Stimulated activated CD4-positive, alpha-beta T cell treated with anti-CD3 and anti-CD28 coated beads, Interleukin-2, amount 100 ng/mL, for 4 hours (primary cell): ENCODE measurements around the gene ERC2.
"Not testable (repeated sequence)": the region's sequence is repeated elsewhere in the genome, so short reads cannot be mapped to it uniquely, and the experiment has no call there.

Source experiments
- DNase-seq: peaks from one replicate; pipeline ENCODE4 v3.0.0-alpha.2; 2020; ENCODE audit warnings: low read depth

The ERC2 gene

DNA sequence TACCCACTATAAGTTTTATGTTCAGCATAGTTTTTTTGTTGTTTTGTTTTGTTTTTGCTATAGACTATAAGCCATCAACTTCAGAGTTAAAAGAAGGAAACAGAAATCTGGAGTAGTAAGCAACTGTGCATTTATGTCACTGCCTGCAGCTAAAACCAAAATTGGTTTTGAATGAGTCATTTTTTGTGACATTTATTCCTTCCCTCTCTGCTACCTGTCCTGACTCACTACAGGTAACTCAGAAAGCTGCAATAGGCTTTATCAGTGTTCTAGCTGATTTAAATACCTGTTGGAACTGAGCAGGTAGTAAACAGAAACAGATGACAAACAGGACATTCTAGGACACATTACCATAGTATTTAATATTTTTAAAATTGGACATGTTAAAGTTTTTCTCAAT lies 587.9 kb downstream of the ERC2 start:
- DNase-seq, result no peak

DNA sequence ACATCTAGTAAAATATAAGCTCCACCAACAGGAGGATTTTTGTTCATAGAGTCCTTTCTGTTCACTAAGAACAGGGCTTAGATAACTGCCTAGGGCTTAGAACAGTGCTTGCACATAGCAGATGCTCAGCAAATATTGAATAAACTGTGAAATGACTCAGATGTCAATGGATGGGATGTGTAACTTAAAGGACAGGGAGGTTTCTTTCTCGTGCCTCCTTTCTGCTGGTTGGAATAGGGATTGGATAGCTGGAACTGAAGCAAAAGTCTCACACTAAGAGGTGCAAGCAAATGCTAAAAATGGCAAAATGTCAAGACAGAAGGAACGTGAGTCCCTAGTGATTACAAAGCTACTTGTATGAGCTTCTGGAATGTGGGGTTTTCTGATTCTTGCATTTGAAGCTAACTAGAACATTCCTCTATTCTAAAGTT lies 588.4 kb downstream of the ERC2 start:
- no peak for DNase-seq

GRCh38 chr3:55877703-55878102 lies 590.6 kb downstream of the ERC2 start:
- DNase-seq, result no peak

DNA sequence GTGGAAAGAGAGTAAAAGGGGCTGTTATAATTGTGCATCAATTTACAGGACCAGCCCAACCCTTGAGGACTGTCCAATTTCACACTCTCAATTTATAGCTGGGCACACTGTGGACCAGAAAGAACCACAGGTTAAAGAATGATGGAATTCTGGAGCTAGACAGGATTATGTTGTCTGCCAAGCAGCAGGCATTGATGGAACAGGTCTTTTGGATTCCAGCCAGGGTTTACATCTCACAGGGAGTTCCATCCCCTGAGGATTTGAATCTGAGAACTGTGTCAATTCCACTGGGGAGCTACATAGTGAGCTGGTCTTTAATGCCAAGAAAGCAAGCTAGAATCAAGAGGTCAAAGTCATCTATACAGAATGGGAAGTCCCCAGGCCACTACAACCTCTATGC lies 591.7 kb downstream of the ERC2 start:
- DNase-seq, result no peak

GRCh38 chr3:55875113-55875512 lies 593.2 kb downstream of the ERC2 start:
- no peak for DNase-seq

GRCh38 chr3:55873523-55874254 lies 594.6 kb downstream of the ERC2 start:
- no peak for DNase-seq

- no peak for DNase-seq
Measured at GRCh38 chr3:55870594-55870993, 597.7 kb downstream of the ERC2 start.

DNA sequence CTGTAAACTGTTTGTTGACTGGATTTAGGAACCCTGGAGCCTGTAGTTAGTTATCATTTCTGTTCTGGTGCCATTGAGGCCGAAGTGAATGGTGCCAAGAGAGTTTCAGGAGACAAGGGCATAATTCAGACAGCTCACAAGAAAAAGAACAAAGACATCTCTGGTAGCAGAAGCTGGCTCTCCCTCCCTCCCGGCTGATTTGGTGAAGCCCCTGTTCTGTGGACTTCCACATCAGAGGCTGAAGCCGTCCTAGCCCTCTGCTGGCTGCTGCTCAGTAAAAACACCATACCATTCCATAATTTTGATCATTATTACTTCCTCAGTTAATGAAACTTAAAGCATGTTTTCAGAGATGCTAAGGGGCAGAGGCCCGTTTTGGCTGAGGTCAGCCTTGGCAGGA lies 599.9 kb downstream of the ERC2 start:
- no peak for DNase-seq

GRCh38 chr3:55863028-55863427 lies 605.2 kb downstream of the ERC2 start:
- no peak for DNase-seq

GRCh38 chr3:55860049-55860721 lies 608.1 kb downstream of the ERC2 start:
- no peak for DNase-seq

DNA sequence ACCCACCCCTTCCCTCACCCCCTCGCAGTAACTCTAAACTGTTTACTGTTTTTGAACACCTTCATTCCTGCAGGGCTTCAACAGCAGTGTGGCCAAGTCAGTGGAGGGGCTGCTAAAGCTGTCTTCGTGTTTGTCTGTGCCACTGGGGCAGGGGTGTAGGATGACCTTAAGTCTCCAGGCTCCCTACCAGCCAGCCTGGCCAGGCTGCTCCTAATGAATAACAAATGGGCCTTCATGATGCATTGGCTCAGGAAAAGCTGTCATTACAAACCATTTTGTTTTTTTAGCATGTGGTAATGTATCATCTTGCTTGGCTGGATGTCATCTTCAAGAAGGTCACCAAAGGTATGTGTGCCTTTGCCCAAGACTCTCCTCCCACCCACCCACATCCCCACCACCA lies 609.0 kb downstream of the ERC2 start:
- DNase-seq, result no peak

DNA sequence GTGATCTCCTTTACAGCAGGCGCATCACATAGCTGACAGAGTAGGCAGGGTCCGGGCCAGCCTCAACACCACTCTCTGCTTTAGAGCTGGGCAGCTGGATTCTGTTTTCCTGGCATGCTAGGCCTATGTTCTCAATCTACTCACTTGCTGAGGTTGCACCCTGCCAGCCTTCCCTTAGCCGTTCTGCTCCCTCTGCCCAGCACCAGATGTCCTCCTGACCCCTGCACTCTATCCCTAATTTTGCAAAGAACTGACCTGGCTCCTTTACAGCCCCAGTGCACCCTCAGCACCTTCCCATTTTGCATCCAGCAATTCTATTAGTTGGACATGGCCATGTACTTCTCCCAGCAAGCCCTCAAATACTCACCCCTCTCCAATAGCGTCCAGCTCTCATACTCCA lies 609.5 kb downstream of the ERC2 start:
- DNase-seq, result no peak

DNA sequence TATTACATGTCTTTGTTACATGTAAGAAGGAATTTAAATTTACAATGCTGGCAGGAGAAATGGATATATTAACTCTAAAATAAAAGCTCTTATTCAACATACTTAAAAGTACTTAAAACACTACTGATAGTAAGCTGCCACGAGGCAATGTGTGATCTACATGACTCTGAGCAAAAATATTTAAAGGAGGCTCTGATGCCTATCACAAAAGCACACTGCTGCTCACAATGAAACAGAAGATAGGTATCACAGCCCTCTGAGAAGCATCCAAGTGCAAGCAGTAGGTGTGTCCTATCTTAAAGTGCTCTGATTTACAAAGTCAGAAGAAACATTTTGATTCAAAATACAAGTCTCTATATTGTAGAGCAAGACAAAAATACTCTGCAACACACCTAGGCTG lies 610.0 kb downstream of the ERC2 start:
- no peak for DNase-seq

DNA sequence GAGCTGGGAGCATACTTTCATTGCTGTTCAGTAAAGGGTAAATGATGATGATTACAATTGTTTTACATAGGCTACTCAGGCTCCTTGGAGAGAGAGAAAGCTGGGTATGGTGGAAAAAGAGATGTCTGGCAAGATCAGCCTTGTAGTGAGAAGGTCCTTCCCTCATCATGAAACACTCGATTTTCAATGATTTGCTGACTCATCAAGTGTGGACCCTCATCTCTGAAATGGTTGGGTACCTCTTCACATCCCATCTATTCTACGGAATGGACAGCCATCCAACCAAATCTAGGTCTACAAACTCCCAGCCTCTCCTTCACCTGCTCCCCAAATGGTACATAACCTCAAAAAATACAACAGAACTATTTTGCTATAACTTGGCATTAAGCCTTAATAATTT lies 610.6 kb downstream of the ERC2 start:
- DNase-seq, result no peak

DNA sequence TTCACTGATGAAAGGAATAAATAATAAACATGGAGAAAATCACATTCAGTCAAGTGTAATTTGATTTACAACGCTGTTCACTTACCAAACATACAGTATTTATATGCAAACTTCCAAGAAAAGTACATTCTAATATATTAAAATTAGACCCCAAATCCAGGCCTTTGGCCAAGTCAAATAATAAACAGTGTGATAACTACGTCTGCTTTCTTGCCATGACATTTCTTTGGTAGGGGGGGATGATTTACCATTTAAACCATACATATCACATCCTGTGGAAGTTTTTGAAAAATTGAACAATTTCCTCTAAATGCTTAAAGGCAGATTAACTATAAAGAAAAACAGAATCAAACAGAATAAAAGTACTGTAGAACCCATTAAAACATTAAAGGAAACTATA lies 613.0 kb downstream of the ERC2 start:
- no peak for DNase-seq

GRCh38 chr3:55854494-55854893 lies 613.8 kb downstream of the ERC2 start:
- DNase-seq, result no peak

DNA sequence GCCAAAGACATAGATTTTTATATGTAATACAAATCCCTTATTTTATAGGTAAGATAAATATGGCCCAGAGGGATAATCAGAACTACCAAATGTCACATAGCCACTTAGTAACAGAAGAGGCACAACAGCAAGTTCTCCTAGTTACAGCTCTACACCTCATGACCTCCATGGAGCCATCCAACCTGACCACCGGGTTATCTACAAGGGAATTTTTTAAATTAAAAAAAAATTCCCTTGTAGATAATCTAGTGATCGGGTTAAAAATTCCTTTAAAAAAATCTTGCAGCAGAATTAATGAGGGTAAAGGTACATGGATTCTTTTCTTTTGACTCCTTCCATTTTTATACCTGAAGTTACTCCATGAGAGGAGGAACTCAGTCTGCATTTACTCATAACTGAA lies 615.9 kb downstream of the ERC2 start:
- DNase-seq, result no peak

GRCh38 chr3:55842204-55842603 lies 626.1 kb downstream of the ERC2 start:
- DNase-seq, result no peak

DNA sequence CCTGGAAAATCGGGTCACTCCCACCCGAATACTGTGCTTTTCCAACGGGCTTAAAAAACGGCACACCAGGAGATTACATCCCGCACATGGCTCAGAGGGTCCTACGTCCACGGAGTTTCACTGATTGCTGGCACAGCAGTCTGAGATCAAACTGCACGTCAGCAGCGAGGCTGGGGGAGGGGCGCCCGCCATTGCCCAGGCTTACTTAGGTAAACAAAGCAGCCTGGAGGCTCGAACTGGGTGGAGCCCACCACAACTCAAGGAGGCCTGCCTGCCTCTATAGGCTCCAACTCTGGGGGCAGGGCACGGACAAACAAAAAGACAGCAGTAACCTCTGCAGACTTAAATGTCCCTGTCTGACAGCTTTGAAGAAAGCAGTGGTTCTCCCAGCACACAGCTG lies 636.4 kb downstream of the ERC2 start:
- not testable (repeated sequence) for DNase-seq

DNA sequence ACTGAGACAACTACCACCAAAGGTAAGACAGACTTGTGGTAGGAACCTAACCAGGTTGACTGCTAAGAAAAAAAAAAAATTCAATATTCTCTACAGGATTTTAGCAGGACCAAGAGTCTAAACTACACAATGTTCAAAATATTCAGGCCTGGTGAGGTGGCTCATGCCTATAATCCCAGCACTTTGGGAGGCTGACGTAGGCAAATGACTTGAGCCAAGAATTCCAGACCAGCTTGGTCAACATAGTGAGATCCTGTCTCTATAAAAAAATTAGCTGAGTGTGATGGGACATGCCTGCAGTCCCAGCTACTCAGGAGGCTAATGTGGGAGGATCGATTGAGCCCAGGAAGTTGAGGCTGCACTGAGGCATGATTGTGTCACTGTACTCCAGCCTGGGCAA lies 639.6 kb downstream of the ERC2 start:
- DNase-seq, result no peak

DNA sequence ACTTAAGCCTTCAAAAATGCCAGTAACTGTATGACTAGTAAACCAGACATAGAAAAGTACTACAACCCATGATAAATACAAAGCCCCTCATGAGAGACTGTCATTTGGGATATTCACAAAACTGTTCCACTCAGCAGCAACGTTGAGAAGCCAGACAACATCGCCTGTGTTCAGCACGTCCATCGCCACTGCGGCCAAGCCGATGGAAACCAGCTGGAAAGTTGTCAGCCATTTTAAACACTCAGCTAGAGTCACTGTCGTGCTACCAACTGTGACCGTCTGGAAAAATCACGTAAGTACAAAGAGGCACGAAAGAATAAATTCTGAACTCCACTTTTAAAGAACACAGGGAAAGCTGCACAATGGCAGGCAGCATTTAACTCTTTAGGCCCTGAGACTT lies 640.5 kb downstream of the ERC2 start:
- no peak for DNase-seq

GRCh38 chr3:55826731-55827496 lies 641.4 kb downstream of the ERC2 start:
- no peak for DNase-seq

DNA sequence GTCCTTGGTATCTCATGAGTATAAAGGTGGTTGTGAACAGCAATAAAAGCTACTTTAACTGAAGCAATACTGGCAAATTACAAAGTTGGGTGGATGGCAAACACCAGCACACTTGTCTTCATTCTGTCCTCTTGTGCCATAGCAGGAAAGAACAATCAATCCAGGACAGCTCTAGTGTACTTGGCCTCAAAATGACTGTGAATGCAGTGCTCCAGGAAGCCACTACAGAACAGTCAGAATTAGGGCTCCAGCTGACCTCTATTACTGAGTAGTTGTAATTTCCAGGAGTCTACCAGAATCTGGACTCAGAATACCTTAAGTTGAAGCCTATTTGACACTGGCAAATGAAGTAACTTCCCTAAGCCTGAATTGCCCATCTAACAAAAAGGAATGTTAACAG lies 642.2 kb downstream of the ERC2 start:
- DNase-seq, result no peak
